Stimulated activated effector memory CD8-positive, alpha-beta T cell treated with anti-CD3 and anti-CD28 coated beads, Interleukin-12 subunit alpha, Interleukin-12 subunit beta, amount 100 ng/mL, for 72 hours (primary cell): Measurements from ENCODE around the gene RNF34.
"Not testable (repeated sequence)": the region's sequence is repeated elsewhere in the genome, so short reads cannot be mapped to it uniquely, and the experiment has no call there.

ENCODE experiments used
- ATAC-seq: fragments of 150-1000 bp; cut with Tn5 transposase; 2 replicates; pipeline ENCODE4 v1.10.0; 2021
- DNase-seq, 2 donors: peaks; one replicate each; pipeline ENCODE4 v3.0.0; 2021 to 2022; ENCODE audit warnings: low spot score in 2 of 2
- H3K27ac Mint-ChIP-seq: one replicate; pipeline ENCODE4 v1.8.0; 2022; ENCODE audit warnings: mild to moderate bottlenecking, mixed read lengths
- H3K36me3 Mint-ChIP-seq: one replicate; pipeline ENCODE4 v1.8.0; 2022; ENCODE audit warnings: mild to moderate bottlenecking, mixed read lengths
- H3K4me1 Mint-ChIP-seq: one replicate; pipeline ENCODE4 v1.8.0; 2022; ENCODE audit warnings: mixed read lengths
- H3K4me3 Mint-ChIP-seq: one replicate; pipeline ENCODE4 v1.8.0; 2022; ENCODE audit warnings: mild to moderate bottlenecking, mixed read lengths
- H3K9me3 Mint-ChIP-seq: one replicate; pipeline ENCODE4 v1.8.0; 2022; ENCODE audit warnings: mixed read lengths

RNF34 gene

GRCh38 chr12:121399391-121400331, at the start of gene RNF34:
Gene RNF34, plus strand, starts transcription at chr12:121400118. Its CDS starts 95 bp downstream, at chr12:121400213.
- Mint-ChIP-seq H3K27ac (peak within 1 kb of the TSS; percentile 88), H3K9me3 (no peaks in the 10 kb centered on the region), H3K4me1 (peaks cover 24% of the 10 kb centered on the region), H3K36me3 (peaks cover 53% of the 10 kb centered on the region), H3K4me3 (peak within 1 kb of the TSS; percentile 97)
- peak; percentile 94 for ATAC-seq
- peak; percentile 88 to 97 for DNase-seq

GRCh38 chr12:121351820-121352681, 47.9 kb upstream of the RNF34 start, which contains the start of gene ANAPC5:
Gene ANAPC5, minus strand, starts transcription at chr12:121352411. Its CDS starts 71 bp downstream, at chr12:121352340.
- ATAC-seq (peak; percentile 99), DNase-seq (peak; percentile 69 to 94)
- Mint-ChIP-seq H3K36me3 (peaks cover 34% of the 10 kb centered on the region), H3K4me1 (peaks cover 27% of the 10 kb centered on the region), H3K9me3 (no peaks in the 10 kb centered on the region), H3K4me3 (peak within 1 kb of the TSS; percentile 87), H3K27ac (peak within 1 kb of the TSS; percentile 97)

- DNase-seq (no peak), ATAC-seq (peak; percentile 39)
- Mint-ChIP-seq H3K27ac (peak overlapping the region; percentile 97), H3K9me3 (no peaks in the 10 kb centered on the region), H3K4me1 (peaks cover 27% of the 10 kb centered on the region), H3K4me3 (peak overlapping the region; percentile 87), H3K36me3 (peaks cover 28% of the 10 kb centered on the region)
Observed at GRCh38 chr12:121352682-121353018, 47.3 kb upstream of the RNF34 start.

GRCh38 chr12:121355818-121356217, 44.1 kb upstream of the RNF34 start:
- DNase-seq: no peak
- ATAC-seq: no peak
- peaks cover 24% of the 10 kb centered on the region for H3K36me3 Mint-ChIP-seq
- no peak overlapping the region for H3K4me3 Mint-ChIP-seq
- no peaks in the 10 kb centered on the region for H3K9me3 Mint-ChIP-seq
- H3K27ac Mint-ChIP-seq: no peak overlapping the region
- H3K4me1 Mint-ChIP-seq: peaks cover 19% of the 10 kb centered on the region

GRCh38 chr12:121356657-121357056, 43.3 kb upstream of the RNF34 start:
- Mint-ChIP-seq H3K27ac (no peak overlapping the region), H3K4me3 (no peak overlapping the region), H3K4me1 (peaks cover 17% of the 10 kb centered on the region), H3K36me3 (peaks cover 23% of the 10 kb centered on the region), H3K9me3 (no peaks in the 10 kb centered on the region)
- DNase-seq: no peak
- no peak for ATAC-seq

GRCh38 chr12:121357331-121357730, 42.6 kb upstream of the RNF34 start:
- no peak for DNase-seq
- Mint-ChIP-seq H3K36me3 (peaks cover 16% of the 10 kb centered on the region), H3K27ac (no peak overlapping the region), H3K4me3 (no peak overlapping the region), H3K4me1 (peaks cover 15% of the 10 kb centered on the region), H3K9me3 (no peaks in the 10 kb centered on the region)
- ATAC-seq: no peak

GRCh38 chr12:121358073-121358472, 41.8 kb upstream of the RNF34 start:
- peaks cover 9% of the 10 kb centered on the region for H3K4me1 Mint-ChIP-seq
- ATAC-seq: no peak

GRCh38 chr12:121364683-121365121, 35.2 kb upstream of the RNF34 start:
- ATAC-seq (no peak), DNase-seq (no peak)
- Mint-ChIP-seq H3K36me3 (no peaks in the 10 kb centered on the region), H3K4me3 (no peak overlapping the region), H3K4me1 (peaks cover 6% of the 10 kb centered on the region), H3K27ac (peak overlapping the region; percentile 8), H3K9me3 (no peaks in the 10 kb centered on the region)

More at GRCh38 chr12:121358073-121358472, 41.8 kb upstream of the RNF34 start:
- DNase-seq: no peak
- Mint-ChIP-seq H3K9me3 (no peaks in the 10 kb centered on the region), H3K4me3 (no peak overlapping the region), H3K27ac (no peak overlapping the region), H3K36me3 (peaks cover 9% of the 10 kb centered on the region)

GRCh38 chr12:121365416-121366062, 34.4 kb upstream of the RNF34 start:
- DNase-seq (no peak), ATAC-seq (no peak)
- Mint-ChIP-seq H3K36me3 (no peaks in the 10 kb centered on the region), H3K4me1 (peaks cover 6% of the 10 kb centered on the region), H3K4me3 (no peak overlapping the region), H3K9me3 (no peaks in the 10 kb centered on the region), H3K27ac (no peak overlapping the region)

- Mint-ChIP-seq H3K36me3 (no peaks in the 10 kb centered on the region), H3K4me3 (no peak overlapping the region), H3K4me1 (peaks cover 6% of the 10 kb centered on the region), H3K27ac (no peak overlapping the region), H3K9me3 (no peaks in the 10 kb centered on the region)
- ATAC-seq (no peak), DNase-seq (no peak)
Observed at GRCh38 chr12:121366063-121366459, 33.9 kb upstream of the RNF34 start.

- Mint-ChIP-seq H3K36me3 (no peaks in the 10 kb centered on the region), H3K4me1 (no peaks in the 10 kb centered on the region), H3K9me3 (no peaks in the 10 kb centered on the region), H3K27ac (no peak overlapping the region), H3K4me3 (no peak overlapping the region)
- no peak for ATAC-seq
- DNase-seq: no peak
Observed at GRCh38 chr12:121371404-121371803, 28.5 kb upstream of the RNF34 start.

- Mint-ChIP-seq H3K27ac (no peak overlapping the region), H3K36me3 (no peaks in the 10 kb centered on the region), H3K9me3 (no peaks in the 10 kb centered on the region), H3K4me3 (no peak overlapping the region), H3K4me1 (no peaks in the 10 kb centered on the region)
- no peak for DNase-seq
- no peak for ATAC-seq
Observed at GRCh38 chr12:121373755-121374154, 26.2 kb upstream of the RNF34 start.

GRCh38 chr12:121374336-121374735, 25.6 kb upstream of the RNF34 start:
- H3K9me3 Mint-ChIP-seq: not testable (repeated sequence)

GRCh38 chr12:121374945-121375584, 24.9 kb upstream of the RNF34 start:
- H3K9me3 Mint-ChIP-seq, DNase-seq: not testable (repeated sequence)

More at GRCh38 chr12:121374336-121374735, 25.6 kb upstream of the RNF34 start:
- not testable (repeated sequence) for DNase-seq, H3K36me3 Mint-ChIP-seq, H3K4me1 Mint-ChIP-seq, H3K4me3 Mint-ChIP-seq, H3K27ac Mint-ChIP-seq, ATAC-seq

More at GRCh38 chr12:121374945-121375584, 24.9 kb upstream of the RNF34 start:
- H3K27ac Mint-ChIP-seq, H3K36me3 Mint-ChIP-seq, H3K4me1 Mint-ChIP-seq, ATAC-seq, H3K4me3 Mint-ChIP-seq: not testable (repeated sequence)
